Endothelial cell of umbilical vein (primary cell): Measurements from ENCODE around the gene ABCC5. TPM values are rescaled to one million over a fixed set of nuclear protein-coding genes. Genes with fewer than 3 reads are reported as not detected.

Source experiments
- BruUV-seq: library from RNA; stranded (reverse); fragments of 400-500 nt; replicated peaks from 2 replicates; lab custom pipeline; 2021; lab: Mats Ljungman, UMichigan
- CTCF ChIA-PET: fragments of 300-600, 350-600 bp; sonication (Branson Sonifier 250); formaldehyde crosslinking; loops from one replicate; lab custom pipeline; 2021; ENCODE audit warnings: antibody characterized with exemption, inconsistent platforms; lab: Charles Lee
- POLR2A ChIA-PET: fragments of 300-600, 350-600 bp; sonication (Branson Sonifier 250); formaldehyde crosslinking; loops from one replicate; lab custom pipeline; 2021; ENCODE audit warnings: antibody characterized with exemption, inconsistent platforms; lab: Charles Lee
- DNase-seq: peaks from one replicate; pipeline ENCODE4 v3.0.0-alpha.2; 2011; ENCODE audit warnings: low read depth, low spot score
- FAIRE-seq: peaks from 2 replicates; lab custom pipeline; 2011; peaks lifted over from hg19 to GRCh38; lab: Jason Lieb, UNC
- H2AFZ ChIP-seq: 2 replicates; pipeline ENCODE4 v1.6.0; 2012; ENCODE audit warnings: low read depth, low read length, control low read depth, inconsistent platforms
- H3K27ac ChIP-seq: 2 replicates; pipeline ENCODE4 v1.5.1; 2011; ENCODE audit warnings: low read depth, mild to moderate bottlenecking, control low read depth, low read length, moderate library complexity; ENCODE audit not compliant: insufficient read depth
- H3K27me3 ChIP-seq, 2 experiments: 2 replicates each; pipeline versions ENCODE4 v1.6.0 to v1.6.1; 2011; ENCODE audit warnings: low read length in 2 of 2, mixed read lengths in 1 of 2; ENCODE audit not compliant: control insufficient read depth in 2 of 2, insufficient read depth in 2 of 2
- H3K36me3 ChIP-seq, 2 experiments: 2 replicates in 1 of 2; 3 replicates in 1 of 2; pipeline ENCODE4 v1.5.1; 2011; ENCODE audit warnings: low read length in 2 of 2, mild to moderate bottlenecking in 1 of 2, moderate library complexity in 1 of 2; ENCODE audit not compliant: control insufficient read depth in 2 of 2, insufficient read depth in 2 of 2; ENCODE audit errors: extremely low read depth in 1 of 2
- H3K4me1 ChIP-seq: 3 replicates; pipeline ENCODE4 v1.5.1; 2011; ENCODE audit warnings: mild to moderate bottlenecking, low read length; ENCODE audit not compliant: control insufficient read depth, insufficient read depth; ENCODE audit errors: extremely low read depth
- H3K4me2 ChIP-seq: 2 replicates; pipeline ENCODE4 v1.6.1; 2011; ENCODE audit warnings: low read length, control low read depth, mixed read lengths; ENCODE audit not compliant: insufficient read depth
- H3K4me3 ChIP-seq, 3 experiments: fragments of 200-600 bp in 1 of 3; sonication (generic), shearing (Covaris generic) in 1 of 3; replicated peaks in 1 of 3; 2 replicates each; pipeline ENCODE4 v1.5.1; 2011 to 2016; ENCODE audit warnings: control low read depth in 3 of 3, low read length in 3 of 3, mild to moderate bottlenecking in 2 of 3, inconsistent platforms in 1 of 3, low read depth in 1 of 3, moderate library complexity in 1 of 3; ENCODE audit not compliant: insufficient read depth in 1 of 3
- H3K79me2 ChIP-seq: 2 replicates; pipeline ENCODE4 v1.6.0; 2012; ENCODE audit warnings: low read length, inconsistent platforms; ENCODE audit not compliant: control insufficient read depth, insufficient read depth
- H3K9ac ChIP-seq: replicated peaks from 2 replicates; pipeline ENCODE3; 2011; ENCODE audit warnings: low read length, control low read depth; ENCODE audit not compliant: insufficient read depth; ENCODE audit errors: extremely low read depth
- H3K9me1 ChIP-seq: replicated peaks from 3 replicates; pipeline ENCODE4 v1.6.0; 2011; ENCODE audit warnings: mild to moderate bottlenecking, low read length; ENCODE audit not compliant: control insufficient read depth, insufficient read depth; ENCODE audit errors: extremely low read depth
- H3K9me3 ChIP-seq: replicated peaks from 2 replicates; pipeline ENCODE4 v1.5.1; 2012; ENCODE audit warnings: low read length, inconsistent platforms; ENCODE audit not compliant: control insufficient read depth, insufficient read depth
- H4K20me1 ChIP-seq: replicated peaks from 2 replicates; pipeline ENCODE3; 2011; ENCODE audit warnings: mild to moderate bottlenecking, low read length; ENCODE audit not compliant: control insufficient read depth, insufficient read depth; ENCODE audit errors: extremely low read depth
- CTCF ChIP-seq, 2 donors: IDR thresholded peaks; 1 replicate in 1 of 2; 2 replicates in 1 of 2; pipeline ENCODE4 v1.5.1; 2011; ENCODE audit warnings: low read length in 2 of 2, mild to moderate bottlenecking in 2 of 2, moderate library complexity in 2 of 2, control low read depth in 1 of 2, inconsistent platforms in 1 of 2, low read depth in 1 of 2; ENCODE audit not compliant: insufficient read depth in 1 of 2; ENCODE audit errors: extremely low read depth in 1 of 2
- EZH2 ChIP-seq: IDR thresholded peaks from 2 replicates; pipeline ENCODE4 v1.6.1; 2012; ENCODE audit warnings: borderline replicate concordance, low read depth, mild to moderate bottlenecking, moderate library complexity, low read length, inconsistent platforms; ENCODE audit not compliant: severe bottlenecking
- FOS ChIP-seq: IDR thresholded peaks from 2 replicates; pipeline ENCODE4 v1.6.1; 2011; ENCODE audit warnings: mild to moderate bottlenecking, low read length, moderate library complexity, borderline replicate concordance; ENCODE audit not compliant: insufficient read depth
- GATA2 ChIP-seq: IDR thresholded peaks from 2 replicates; pipeline ENCODE4 v1.7.0; 2011; ENCODE audit warnings: low read depth, mild to moderate bottlenecking, moderate library complexity, mixed read lengths, low read length; ENCODE audit not compliant: insufficient read length, insufficient read depth
- JUN ChIP-seq: IDR thresholded peaks from 2 replicates; pipeline ENCODE4 v1.6.1; 2011; ENCODE audit warnings: borderline replicate concordance, low read depth; ENCODE audit not compliant: insufficient read length, insufficient read depth
- MAX ChIP-seq: IDR thresholded peaks from 2 replicates; pipeline ENCODE4 v1.6.1; 2011; ENCODE audit not compliant: insufficient read depth, insufficient read length
- MYC ChIP-seq: IDR thresholded peaks from one replicate; pipeline ENCODE4 v1.6.1; 2011; ENCODE audit warnings: mild to moderate bottlenecking, low read depth, low read length
- POLR2A ChIP-seq: IDR thresholded peaks from 2 replicates; pipeline ENCODE4 v1.6.1; 2012; ENCODE audit warnings: low read depth, mild to moderate bottlenecking, control low read depth, low read length
- POLR2AphosphoS5 ChIP-seq: IDR thresholded peaks from 2 replicates; pipeline ENCODE4 v1.6.1; 2012; ENCODE audit warnings: low read depth, mild to moderate bottlenecking, control low read depth, low read length, moderate library complexity; ENCODE audit not compliant: insufficient read depth
- dilution Hi-C: fragments of 300-500 bp; cut with MboI; formaldehyde crosslinking; loops from one replicate; pipeline ENCODE4 v1.15.0; 2019; ENCODE audit warnings: low sequenced_read_pairs; ENCODE audit not compliant: extremely low pct_ligation_motif_present
- intact Hi-C: fragments of 100-400 bp; cut with micrococcal nuclease; formaldehyde crosslinking; loops from one replicate; pipeline ENCODE4 v1.10.0; 2022
- polyA plus RNA-seq, 4 experiments: library from polyadenylated mRNA; depleted of rRNA in 3 of 4; stranded (reverse) in 3 of 4; unstranded in 1 of 4; fragments of >200 nt; gene quantifications; 2 replicates each; pipeline versions ENCODE4 v1.2.1 to v1.2.3, GENCODE V29; 2011 to 2012; ENCODE audit warnings: missing spikeins in 1 of 4
- total RNA-seq: library from RNA; stranded (reverse); gene quantifications from 2 replicates; pipeline ENCODE4 v1.2.3, GENCODE V29; 2021

ABCC5 gene
- total and polyA plus RNA-seq, 2 donors (not counting 3 experiments of a cell fraction or from before 2014, with no cell fraction given): 22.5 to 24.6 TPM

DNA sequence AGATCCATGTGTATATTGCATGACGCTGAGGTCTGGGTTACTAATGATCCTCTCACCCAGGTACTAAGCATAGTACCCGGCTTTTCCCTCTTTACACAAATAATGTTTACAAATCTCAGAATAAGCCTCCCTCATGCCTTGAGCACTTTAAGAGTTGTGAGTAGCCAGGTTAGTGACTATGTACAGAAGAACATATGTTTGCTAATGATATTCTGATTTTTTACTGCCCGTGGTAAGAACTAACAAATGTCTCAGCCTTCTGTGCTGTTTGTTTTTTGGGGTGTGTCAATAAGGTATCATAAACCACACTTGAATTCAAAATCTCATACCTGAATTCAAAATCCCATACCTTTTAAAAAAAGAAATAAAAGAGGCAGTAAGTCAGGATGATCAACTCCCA, 59.5 kb downstream of the ABCC5 start:
- ChIA-PET POLR2A (no interaction called here), CTCF (no interaction called here)
- no peaks in the 10 kb centered on the region for H4K20me1 ChIP-seq
- H2AFZ ChIP-seq: no peak overlapping the region
- FAIRE-seq: no peak
- TF ChIP-seq POLR2AphosphoS5: no peak
- TF ChIP-seq GATA2: no peak
- no peak for TF ChIP-seq CTCF (IDR thresholded peaks at IDR 0.05; ENCODE audit: extremely low read depth in 1 of 2, insufficient read depth in 1 of 2, low read depth in 1 of 2, low read length in 2 of 2)
- H3K9me3 ChIP-seq: no peaks in the 10 kb centered on the region
- peaks cover 2 to 3% of the 10 kb centered on the region in 2 experiments for H3K36me3 ChIP-seq
- no peaks in the 10 kb centered on the region for H3K4me1 ChIP-seq
- H3K79me2 ChIP-seq: no peaks in the 10 kb centered on the region
- H3K27me3 ChIP-seq: no peaks in the 10 kb centered on the region
- no peak for DNase-seq
- intact Hi-C loops: no loop called here
- dilution Hi-C loops: no loop called here
- no peak overlapping the region for H3K4me3 ChIP-seq
- no peak overlapping the region for H3K27ac ChIP-seq
- H3K4me2 ChIP-seq: no peak overlapping the region
- no peaks in the 10 kb centered on the region for H3K9me1 ChIP-seq
- BruUV-seq: no TSS peak
- H3K9ac ChIP-seq: no peak overlapping the region

DNA sequence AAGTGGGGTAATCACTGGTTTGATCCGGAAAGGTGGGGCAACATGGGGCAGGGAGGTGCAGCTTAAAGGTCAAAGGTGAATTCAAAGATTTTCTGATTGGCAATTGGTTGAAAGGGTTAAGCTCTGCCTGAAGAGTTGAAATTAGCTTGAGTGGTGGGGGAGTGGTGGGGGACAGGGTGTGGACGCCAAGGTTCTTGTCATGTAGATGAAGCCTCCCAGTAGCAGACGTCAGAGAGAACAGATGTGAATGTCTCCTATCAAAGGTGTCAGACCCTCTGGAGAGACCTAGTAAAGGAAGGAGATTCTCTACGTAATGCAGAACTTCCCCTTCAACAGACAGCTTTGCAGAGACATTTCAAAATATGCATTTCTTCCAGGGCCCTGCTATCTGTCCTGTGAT, 62.8 kb downstream of the ABCC5 start:
- Histone ChIP-seq H3K9me1 (no peaks in the 10 kb centered on the region), H3K4me2 (no peak overlapping the region), H3K9me3 (no peaks in the 10 kb centered on the region), H3K9ac (no peak overlapping the region), H3K4me1 (no peaks in the 10 kb centered on the region), H3K27me3 (no peaks in the 10 kb centered on the region), H3K4me3 (no peak overlapping the region), H3K36me3 (peaks cover under 1 to 2% of the 10 kb centered on the region in 2 experiments), H2AFZ (no peak overlapping the region), H3K27ac (no peak overlapping the region), H4K20me1 (no peaks in the 10 kb centered on the region), H3K79me2 (no peaks in the 10 kb centered on the region)
- ChIA-PET POLR2A (no interaction called here), CTCF (no interaction called here)
- TF ChIP-seq FOS (no peak), MAX (no peak), CTCF (IDR thresholded peaks at IDR 0.05; ENCODE audit: extremely low read depth in 1 of 2, insufficient read depth in 1 of 2, low read depth in 1 of 2, low read length in 2 of 2) (no peak), MYC (no peak), EZH2 (no peak), JUN (no peak), POLR2A (no peak), POLR2AphosphoS5 (no peak)
- FAIRE-seq: no peak
- dilution Hi-C loops: no loop called here
- no peak for DNase-seq
- no TSS peak for BruUV-seq
- intact Hi-C loops: no loop called here
